Lung (tissue), 12 donors: ENCODE results near the gene BRWD1. TPM values are rescaled to one million over a fixed set of nuclear protein-coding genes. Genes with fewer than 3 reads are reported as not detected.
A peak's percentile ranks its signal among the peaks of the same experiment; 100 is the strongest.
"Not testable (repeated sequence)": the region's sequence is repeated elsewhere in the genome, so short reads cannot be mapped to it uniquely, and the experiment has no call there.

Source experiments
- ATAC-seq: fragments of 200-7000 bp; cut with Tn5 transposase; one replicate; pipeline ENCODE4 v1.9.1; 2020; ENCODE audit warnings: moderate number of reproducible peaks; ENCODE audit not compliant: insufficient read depth, low FRiP score
- DNase-seq, 3 donors: peaks; one replicate each; pipeline ENCODE4 v3.0.0-alpha.2; 2013 to 2017
- H3K27ac ChIP-seq, 2 donors: one replicate each; pipeline ENCODE4 v1.5.1; 2013; ENCODE audit warnings: mild to moderate bottlenecking in 2 of 2, moderate library complexity in 2 of 2, control low read depth in 1 of 2, inconsistent platforms in 1 of 2, low read depth in 1 of 2, low read length in 1 of 2
- H3K27me3 ChIP-seq, 3 donors: one replicate each; pipeline ENCODE4 v1.5.1; 2013; ENCODE audit warnings: low read length in 2 of 3; ENCODE audit not compliant: control insufficient read depth in 3 of 3, insufficient read depth in 3 of 3
- H3K36me3 ChIP-seq, 4 donors: one replicate each; pipeline ENCODE4 v1.5.1; 2013; ENCODE audit warnings: low read length in 4 of 4, mild to moderate bottlenecking in 1 of 4, moderate library complexity in 1 of 4; ENCODE audit not compliant: control insufficient read depth in 4 of 4, insufficient read depth in 4 of 4
- H3K4me1 ChIP-seq, 5 donors: one replicate each; pipeline ENCODE4 v1.5.1; 2013; ENCODE audit warnings: low read length in 5 of 5, mild to moderate bottlenecking in 2 of 5, moderate library complexity in 1 of 5; ENCODE audit not compliant: control insufficient read depth in 5 of 5, insufficient read depth in 5 of 5
- H3K4me3 ChIP-seq: one replicate; pipeline ENCODE4 v1.5.1; 2013; ENCODE audit warnings: mild to moderate bottlenecking, control low read depth, moderate library complexity
- H3K9ac ChIP-seq, 2 donors: one replicate each; pipeline ENCODE4 v1.5.1; 2013; ENCODE audit warnings: low read length in 2 of 2, control low read depth in 1 of 2; ENCODE audit not compliant: insufficient read depth in 1 of 2
- H3K9me3 ChIP-seq, 4 donors: one replicate each; pipeline ENCODE4 v1.5.1; 2013; ENCODE audit warnings: low read length in 3 of 4, mild to moderate bottlenecking in 1 of 4, moderate library complexity in 1 of 4; ENCODE audit not compliant: control insufficient read depth in 4 of 4, insufficient read depth in 3 of 4
- CTCF ChIP-seq: IDR thresholded peaks from 2 replicates; pipeline ENCODE4 v1.5.1; 2012; ENCODE audit warnings: mild to moderate bottlenecking; ENCODE audit errors: control extremely low read depth, extremely low read depth
- WGBS, 2 donors: extraction: QIAGEN DNeasy Blood & Tissue Kit; methylation state at CpG; one replicate each; pipeline ENCODE4 v1.1.7; 2013; 5-methylcytosine and 5-hydroxymethylcytosine counted together
- polyA plus RNA-seq, 2 donors: library from polyadenylated mRNA; stranded (reverse); fragments of 200-250 nt; gene quantifications; one replicate each; pipeline ENCODE4 v1.2.1, GENCODE V29; 2013
- total RNA-seq, 2 donors: library from RNA; depleted of rRNA in 1 of 2; stranded (reverse); fragments of >200 nt in 1 of 2; gene quantifications; one replicate each; pipeline ENCODE4 v1.2.1, GENCODE V29; 2014 to 2021
- donor health status: control.
- donor health status: control.
- donor health status: Bipolar disorder and iron deficiency.
- donor health status: healthy.
- donor health status: DM: yes; HTN: yes; CAD: no.

The BRWD1 gene
- total and polyA plus RNA-seq, 4 donors, result 9.5 to 145 (median 20.1) TPM

DNA sequence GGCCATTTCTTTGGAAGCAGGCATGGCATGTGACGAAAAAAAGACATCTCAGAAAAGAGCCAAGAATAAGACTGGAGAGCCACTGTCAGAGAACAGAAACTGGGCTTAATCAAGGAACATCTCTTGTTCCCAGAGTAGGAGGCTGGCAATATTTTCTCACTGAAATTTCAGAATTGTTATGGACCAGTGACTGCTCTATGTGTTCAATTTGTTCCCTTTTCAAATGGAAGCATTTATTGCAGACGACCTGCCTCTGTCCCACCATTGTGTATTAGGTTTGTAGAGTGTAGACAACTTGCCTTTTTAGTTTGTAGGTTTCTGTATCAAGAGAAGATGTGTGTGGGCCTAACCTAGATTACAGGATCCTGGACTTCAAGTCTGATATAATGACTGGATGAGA lies 148.9 kb downstream of the BRWD1 start:
- DNase-seq, result no peak
- TF ChIP-seq CTCF, result no peak
- no peak overlapping the region for H3K27ac ChIP-seq
- H3K4me1 ChIP-seq, result no peaks in the 10 kb centered on the region
- ATAC-seq, result no peak
- no peak overlapping the region for H3K9ac ChIP-seq
- no peaks in the 10 kb centered on the region for H3K27me3 ChIP-seq
- no peak overlapping the region for H3K4me3 ChIP-seq
- H3K36me3 ChIP-seq, result peaks cover 0 to 2% (median 0%) of the 10 kb centered on the region in 4 donors
- H3K9me3 ChIP-seq, result peaks cover 0 to 13% (median 4%) of the 10 kb centered on the region in 4 donors
- 91 to 93% methylated on average over 2 of the region's 2 CpGs for WGBS, 2 donors

- 51 to 53% methylated on average over 3 of the region's 3 CpGs for WGBS, 2 donors
- no peaks in the 10 kb centered on the region for H3K27me3 ChIP-seq
- no peaks in the 10 kb centered on the region for H3K36me3 ChIP-seq
- no peak overlapping the region for H3K27ac ChIP-seq
- no peak for TF ChIP-seq CTCF
- peaks cover 0 to 13% (median 4%) of the 10 kb centered on the region in 4 donors for H3K9me3 ChIP-seq
- no peak overlapping the region for H3K9ac ChIP-seq
- no peak for DNase-seq
- no peak for ATAC-seq
- H3K4me3 ChIP-seq, result no peak overlapping the region
- H3K4me1 ChIP-seq, result peaks cover 0 to 4% (median 0%) of the 10 kb centered on the region in 5 donors
Measured at GRCh38 chr21:39161064-39161463, 152.4 kb downstream of the BRWD1 start.

DNA sequence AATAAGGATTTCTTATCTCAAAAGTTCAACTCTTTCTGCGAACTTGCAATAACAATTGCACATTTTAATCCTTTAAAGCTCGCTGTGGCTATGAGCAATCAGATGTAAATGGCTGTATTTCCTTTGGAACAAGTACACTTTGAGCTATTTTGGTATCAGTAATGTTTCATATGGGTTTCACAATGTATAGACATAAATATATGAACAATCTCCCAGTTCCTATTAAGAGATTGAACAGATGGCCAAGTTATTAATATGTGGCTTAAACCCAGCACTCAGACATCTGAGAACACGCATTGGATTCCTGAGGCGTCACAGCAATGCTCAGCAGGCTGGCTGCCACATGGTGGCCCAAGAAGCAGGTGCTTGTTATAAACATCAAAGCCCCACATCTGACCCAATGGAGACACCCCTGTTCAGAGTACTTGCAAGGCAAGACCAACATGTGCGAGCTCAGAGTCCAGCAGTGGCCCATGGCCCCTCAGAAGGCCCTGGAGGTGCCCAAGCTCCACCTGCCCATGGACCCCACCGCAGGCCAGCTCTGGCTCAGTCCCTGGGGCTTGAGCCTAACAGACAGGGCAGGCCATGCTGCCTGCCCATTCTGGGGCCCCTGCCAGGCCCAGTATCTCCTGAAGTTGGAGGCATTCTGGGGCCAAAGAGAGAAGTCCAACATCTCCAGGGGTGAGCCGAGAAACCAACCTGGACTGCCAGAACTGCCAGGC lies 153.9 kb downstream of the BRWD1 start:
- Histone ChIP-seq H3K4me3 (no peak overlapping the region), H3K27ac (no peak overlapping the region), H3K9me3 (peaks cover 0 to 8% (median 2%) of the 10 kb centered on the region in 4 donors), H3K27me3 (no peaks in the 10 kb centered on the region), H3K9ac (no peak overlapping the region), H3K4me1 (peaks cover 0 to 4% (median 0%) of the 10 kb centered on the region in 5 donors), H3K36me3 (no peaks in the 10 kb centered on the region)
- no peak for TF ChIP-seq CTCF
- ATAC-seq (no peak), DNase-seq (peak in 1 of 3 donors; percentile 28)
- 86 to 96% methylated on average over 7 of the region's 7 CpGs for WGBS, 2 donors

- not testable (repeated sequence) for DNase-seq, H3K27me3 ChIP-seq, H3K9me3 ChIP-seq, H3K4me3 ChIP-seq, H3K36me3 ChIP-seq, H3K27ac ChIP-seq, H3K9ac ChIP-seq, ATAC-seq, H3K4me1 ChIP-seq
- 93 to 97% methylated on average over 28 to 34 of the region's 34 CpGs for WGBS, 2 donors
Measured at GRCh38 chr21:39157241-39157640, 156.2 kb downstream of the BRWD1 start.
